ENCODE measurements around the gene KIAA1671. TPM values are rescaled to one million over a fixed set of nuclear protein-coding genes. Genes with fewer than 3 reads are reported as not detected.

The KIAA1671 gene
- polyA plus RNA-seq, 3 donors, result 4.4 to 5.5 (median 4.8) TPM

DNA sequence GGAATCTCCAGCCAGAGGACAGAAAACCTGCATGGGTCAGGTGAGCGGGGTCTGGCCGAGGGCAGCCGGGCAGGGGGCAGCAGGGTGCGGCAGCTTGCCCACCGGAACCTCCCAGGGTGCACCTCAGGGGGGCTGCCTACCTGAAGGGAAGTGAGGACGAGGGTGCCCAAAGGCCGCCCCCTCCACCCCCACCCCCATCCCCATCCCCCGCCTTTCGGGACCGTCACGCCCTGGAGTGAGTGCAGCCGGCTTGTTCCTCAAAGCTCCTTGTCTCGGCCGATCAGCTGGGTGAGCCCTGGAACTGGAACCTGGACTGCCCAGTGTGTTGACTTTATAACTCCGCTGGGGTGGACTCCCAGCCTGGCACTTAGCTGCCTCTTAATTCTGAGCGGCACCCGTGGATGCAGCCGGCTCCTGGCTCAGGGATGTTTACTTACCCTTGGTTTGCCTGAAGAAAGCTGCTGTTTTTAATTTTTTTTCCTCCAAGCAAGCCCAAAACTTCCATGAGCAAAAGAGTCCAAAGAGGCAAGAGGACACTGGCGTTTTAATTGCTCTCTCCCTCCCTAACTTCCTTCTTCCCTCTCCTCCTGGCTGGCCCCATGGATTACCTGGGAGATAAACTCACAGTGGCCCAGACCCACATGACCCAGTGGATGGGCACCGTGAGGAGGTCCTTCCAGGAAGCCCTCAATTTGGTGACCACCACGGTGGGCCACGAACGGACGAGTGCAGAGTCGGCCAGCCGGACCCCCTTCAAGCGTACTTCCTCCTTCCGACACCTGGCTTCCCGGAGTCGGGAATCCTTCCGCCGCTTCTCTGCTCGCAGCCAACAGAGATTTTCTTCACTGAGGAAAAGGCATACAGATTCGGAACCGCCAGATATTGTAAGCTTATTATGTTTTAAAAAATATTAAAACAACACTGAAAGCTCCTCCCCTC lies 159.3 kb downstream of the KIAA1671 start:
- WGBS, 3 donors, result 27 to 32% (median 27%) methylated on average over 30 to 35 of the region's 35 CpGs
- H3K27ac ChIP-seq (ENCODE audit: low read depth, low read length), result no peak overlapping the region

DNA sequence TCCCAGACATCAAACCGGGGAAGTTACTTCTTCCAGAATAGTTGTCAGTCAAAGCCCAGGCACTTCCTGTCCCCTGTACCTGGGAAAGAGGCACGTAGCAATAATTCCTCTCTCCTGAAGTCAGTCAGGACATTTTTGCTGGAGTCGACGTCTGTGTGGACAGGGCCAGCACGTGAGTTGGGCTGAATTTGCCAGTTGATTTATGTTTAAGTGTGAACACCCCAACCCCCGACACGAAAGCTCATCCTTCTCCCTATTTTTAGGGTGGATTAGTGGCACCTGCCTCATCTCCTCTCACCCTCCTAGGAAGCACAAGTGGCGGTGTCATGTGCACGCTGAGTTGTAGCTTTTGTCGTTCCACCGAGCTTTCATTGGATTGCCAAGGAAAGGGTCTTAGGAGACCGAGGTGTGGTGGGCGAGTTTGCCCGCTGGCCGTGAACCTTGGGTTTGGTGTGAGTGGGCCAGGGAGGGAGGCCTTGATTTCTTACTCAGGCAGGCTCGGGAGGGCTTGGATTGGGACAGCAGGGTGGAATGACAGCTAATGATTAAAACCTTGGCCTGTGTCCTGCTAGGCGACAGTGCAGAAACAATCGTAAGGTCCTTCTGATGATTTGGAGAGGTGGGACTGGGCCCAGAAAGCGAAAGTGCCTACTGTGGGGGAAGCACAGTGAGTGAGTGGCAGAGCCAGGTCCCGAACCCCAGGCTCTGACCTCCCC lies 160.2 kb downstream of the KIAA1671 start:
- WGBS, 3 donors, result 66 to 73% (median 66%) methylated on average over 20 of the region's 20 CpGs
- H3K27ac ChIP-seq (ENCODE audit: low read depth, low read length), result no peak overlapping the region

DNA sequence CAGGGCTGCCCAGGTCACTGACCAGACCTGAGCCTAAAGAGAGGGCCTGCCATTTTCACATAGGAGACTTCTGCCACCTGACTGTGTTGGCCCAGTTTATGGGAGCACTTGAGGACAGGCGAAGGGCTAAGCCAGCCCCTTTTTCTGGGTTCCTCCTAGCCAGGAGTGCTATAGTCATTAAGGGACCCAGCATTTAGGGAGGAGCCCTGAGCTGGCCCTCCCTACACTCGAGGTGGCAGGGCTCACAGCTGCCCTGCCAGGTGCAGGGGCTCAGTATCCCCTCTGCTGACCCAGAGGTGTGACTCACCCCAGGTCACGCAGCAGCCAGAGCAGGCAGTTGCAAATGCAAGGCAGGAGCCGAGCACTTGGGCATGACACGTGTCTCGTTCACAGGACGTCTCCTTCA lies 160.8 kb downstream of the KIAA1671 start:
- H3K27ac ChIP-seq (ENCODE audit: low read depth, low read length), result no peak overlapping the region
- WGBS, 3 donors, result 57 to 70% (median 66%) methylated on average over 7 of the region's 7 CpGs

- WGBS, 3 donors, result 74 to 78% (median 76%) methylated on average over 17 of the region's 17 CpGs
- H3K27ac ChIP-seq (ENCODE audit: low read depth, low read length), result no peak overlapping the region
Observed at GRCh38 chr22:25114369-25115362, 162.2 kb downstream of the KIAA1671 start.

DNA sequence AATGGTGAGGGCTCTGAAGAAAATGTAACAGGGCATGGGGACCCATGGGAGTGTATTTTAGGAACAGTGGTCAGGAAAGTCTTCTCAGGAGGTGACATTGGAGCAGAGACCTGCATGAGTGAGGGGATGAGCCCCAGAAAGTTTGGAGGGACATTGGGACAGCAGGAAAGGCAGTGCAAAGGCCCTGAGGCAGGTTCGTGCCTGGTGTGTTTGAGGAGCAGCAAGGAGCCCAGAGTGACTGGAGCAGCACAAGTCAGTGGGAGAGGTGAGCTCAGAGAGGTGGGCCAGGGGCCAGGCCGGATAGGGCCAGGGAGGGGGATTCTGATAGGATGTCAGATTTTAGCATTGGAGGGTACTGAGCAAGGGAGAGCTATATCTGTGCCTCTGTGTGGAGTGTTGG lies 167.1 kb downstream of the KIAA1671 start:
- 74 to 88% (median 87%) methylated on average over 2 of the region's 2 CpGs for WGBS, 3 donors
- no peak overlapping the region for H3K27ac ChIP-seq (ENCODE audit: low read depth, low read length)

DNA sequence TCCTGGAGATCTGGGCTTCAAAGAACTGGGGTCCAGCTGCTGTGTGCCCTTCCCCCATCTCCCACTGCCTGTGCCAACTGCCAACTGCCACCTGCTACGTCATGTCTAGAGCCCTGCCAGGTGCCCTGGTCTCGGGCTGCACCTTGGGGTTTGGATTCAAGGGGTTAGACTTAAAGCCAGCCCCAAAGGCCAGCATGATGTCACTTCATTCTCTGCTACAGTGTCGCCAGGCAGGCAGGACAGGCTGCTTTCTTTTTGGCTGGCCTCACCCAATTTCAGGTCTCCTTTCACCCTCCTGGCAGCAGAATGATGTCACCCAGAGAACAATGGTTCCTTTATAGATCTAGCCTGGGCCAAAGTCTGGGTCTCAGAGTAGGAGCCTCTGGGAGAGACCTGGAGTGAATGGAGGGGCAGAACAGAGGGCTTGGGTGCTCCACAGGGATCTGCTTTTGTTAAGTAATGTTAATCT lies 167.6 kb downstream of the KIAA1671 start:
- no peak overlapping the region for H3K27ac ChIP-seq (ENCODE audit: low read depth, low read length)
- WGBS, 3 donors, result 32 to 61% (median 56%) methylated on average over 3 of the region's 3 CpGs

DNA sequence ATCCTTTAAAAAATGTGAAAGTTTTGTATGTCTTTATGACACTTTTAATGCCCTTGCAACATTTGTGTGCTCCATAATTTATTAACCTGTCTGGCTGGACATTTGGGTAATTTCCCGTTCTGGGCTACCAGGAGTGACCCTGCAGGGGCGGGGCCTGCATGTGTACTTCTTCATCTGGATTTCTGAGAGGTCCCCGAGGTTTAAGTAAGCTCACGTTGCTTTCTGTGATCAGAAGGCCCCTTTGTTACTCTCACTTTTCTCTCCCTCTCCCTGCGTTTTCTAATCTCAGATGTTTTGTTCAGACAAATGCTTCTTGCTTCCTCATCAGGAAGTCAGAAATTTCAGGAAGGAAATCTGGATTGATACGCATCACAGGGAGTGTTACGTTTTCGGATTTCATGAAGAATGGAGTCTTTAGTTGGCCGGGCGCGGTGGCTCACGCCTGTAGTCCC lies 168.3 kb downstream of the KIAA1671 start:
- H3K27ac ChIP-seq (ENCODE audit: low read depth, low read length), result no peak overlapping the region
- WGBS, 3 donors, result 35 to 55% (median 37%) methylated on average over 12 of the region's 12 CpGs

DNA sequence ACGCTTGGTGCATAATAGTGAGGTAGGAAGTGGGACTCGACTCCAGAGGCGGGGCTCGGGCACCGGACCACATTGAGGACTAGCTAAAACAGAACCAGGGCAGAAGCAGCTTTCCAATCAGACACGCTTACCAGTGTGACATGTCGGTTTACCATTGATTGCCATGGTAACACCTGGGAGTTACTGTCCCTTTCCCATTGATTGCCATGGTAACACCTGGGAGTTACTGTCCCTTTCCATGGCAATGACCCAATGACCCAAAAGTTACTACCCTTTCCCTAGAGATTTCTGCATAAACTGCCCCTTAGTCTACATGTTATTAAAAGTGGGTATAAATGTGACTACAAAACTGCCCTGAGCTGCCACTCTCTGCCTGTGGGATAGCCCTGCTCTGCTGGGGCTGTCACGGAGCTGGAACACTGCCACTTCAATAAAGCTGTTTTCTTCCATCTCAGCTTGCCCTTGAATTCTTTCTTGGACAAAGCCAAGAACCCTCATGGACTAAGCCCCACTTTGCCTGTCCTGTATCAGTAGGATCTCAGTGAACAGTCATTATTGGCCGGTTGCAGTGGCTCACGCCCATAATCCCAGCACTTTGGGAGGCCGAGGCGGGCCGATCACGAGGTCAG lies 169.7 kb downstream of the KIAA1671 start:
- 89 to 94% (median 93%) methylated on average over 14 of the region's 14 CpGs for WGBS, 3 donors
- no peak overlapping the region for H3K27ac ChIP-seq (ENCODE audit: low read depth, low read length)

DNA sequence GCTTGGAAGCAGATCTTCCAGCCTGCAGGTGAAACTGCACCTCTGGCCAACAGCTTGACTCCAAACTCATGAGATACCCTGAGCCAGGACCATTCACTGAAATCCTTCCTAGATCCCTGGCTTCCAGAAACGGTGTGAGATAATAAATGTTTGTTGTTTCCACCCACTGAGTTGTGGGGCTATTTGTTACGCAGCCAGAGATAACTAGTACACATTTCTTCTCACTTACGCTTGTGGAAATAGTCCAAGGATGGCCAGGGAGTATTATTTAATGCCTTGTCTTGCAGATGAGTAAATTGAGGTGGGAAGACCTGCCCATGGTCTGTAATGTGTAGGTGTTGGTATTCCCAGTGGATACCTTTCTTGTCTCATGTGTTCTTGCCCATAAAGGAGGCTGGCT lies 171.2 kb downstream of the KIAA1671 start:
- no peak overlapping the region for H3K27ac ChIP-seq (ENCODE audit: low read depth, low read length)
- 93 to 94% (median 93%) methylated on average over 3 of the region's 3 CpGs for WGBS, 3 donors

DNA sequence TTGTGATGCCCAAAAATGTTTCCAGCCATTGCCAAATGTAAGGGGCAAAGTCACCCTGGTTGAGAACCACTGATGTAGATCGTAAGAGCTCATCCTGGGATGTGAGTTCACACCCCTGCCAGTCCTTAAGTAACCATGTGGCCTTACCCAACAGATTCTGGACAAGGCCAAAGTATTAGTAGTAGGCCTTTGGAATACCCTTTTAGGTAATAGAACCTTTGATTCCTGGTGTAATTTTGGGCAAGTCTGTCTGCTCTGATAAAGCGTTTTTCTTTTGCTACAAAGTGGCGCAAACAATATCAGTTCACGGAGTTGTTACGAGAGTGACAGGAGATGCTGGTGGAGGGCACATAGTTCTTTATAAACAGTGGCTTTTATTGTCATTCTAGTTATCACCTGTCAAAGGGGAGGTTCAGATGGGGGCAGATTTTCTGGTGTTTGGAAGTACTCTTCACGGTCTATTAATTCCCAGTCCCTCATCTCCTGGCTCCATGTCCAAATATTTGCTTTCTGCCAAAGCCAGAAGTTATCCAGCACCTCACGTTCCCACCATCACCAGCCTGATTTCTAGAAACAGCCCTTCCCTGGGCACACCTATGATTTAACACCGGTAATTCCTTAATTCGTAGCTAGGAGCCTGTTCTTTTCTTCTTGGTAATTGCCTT lies 173.3 kb downstream of the KIAA1671 start:
- no peak overlapping the region for H3K27ac ChIP-seq (ENCODE audit: low read depth, low read length)
- 59 to 87% (median 81%) methylated on average over 9 of the region's 9 CpGs for WGBS, 3 donors

- H3K27ac ChIP-seq (ENCODE audit: low read depth, low read length), result no peak overlapping the region
- 86 to 90% (median 88%) methylated on average over 1 of the region's 1 CpG for WGBS, 3 donors
Observed at GRCh38 chr22:25126510-25126909, 174.0 kb downstream of the KIAA1671 start.

DNA sequence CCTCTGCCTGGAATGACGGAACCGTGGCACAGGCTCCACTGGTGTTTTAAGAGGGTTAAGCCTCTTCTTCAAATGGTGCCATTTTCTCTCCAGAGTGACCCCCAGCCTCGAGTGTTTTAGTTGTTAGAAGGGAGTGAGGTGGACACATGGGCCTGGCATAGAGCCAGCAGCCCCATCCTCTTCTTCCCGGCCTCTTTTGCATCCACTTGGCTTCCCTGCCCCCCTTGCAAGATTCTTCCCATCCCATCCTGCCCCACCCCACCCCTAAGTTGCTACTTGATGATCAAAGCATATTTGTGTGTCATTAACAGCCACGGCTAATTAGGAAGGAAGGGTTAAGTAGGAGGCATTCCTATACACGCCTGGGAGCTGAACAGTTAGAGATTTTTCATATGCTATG lies 174.8 kb downstream of the KIAA1671 start:
- 52 to 71% (median 55%) methylated on average over 6 of the region's 6 CpGs for WGBS, 3 donors
- no peak overlapping the region for H3K27ac ChIP-seq (ENCODE audit: low read depth, low read length)

DNA sequence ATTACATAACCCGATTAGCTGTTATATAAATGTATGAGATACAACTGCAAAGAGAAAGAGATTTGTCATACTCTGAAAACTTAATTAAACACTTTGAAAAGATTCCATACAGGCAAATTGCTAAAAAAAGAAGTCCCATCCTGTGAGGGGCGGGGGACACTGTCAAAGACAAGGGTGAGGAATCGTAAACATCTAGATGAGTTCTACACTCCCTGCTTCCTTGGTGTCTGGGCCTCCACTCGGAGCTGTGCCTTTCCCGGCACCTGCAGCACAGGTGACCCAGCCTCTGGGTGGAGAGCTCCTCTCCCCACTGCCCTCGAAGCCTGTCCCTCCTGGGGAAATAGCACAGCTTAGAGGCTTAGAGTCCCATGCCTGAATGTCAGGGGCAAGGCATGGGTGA lies 177.9 kb downstream of the KIAA1671 start:
- no peak overlapping the region for H3K27ac ChIP-seq (ENCODE audit: low read depth, low read length)
- 75 to 85% (median 76%) methylated on average over 6 of the region's 6 CpGs for WGBS, 3 donors

DNA sequence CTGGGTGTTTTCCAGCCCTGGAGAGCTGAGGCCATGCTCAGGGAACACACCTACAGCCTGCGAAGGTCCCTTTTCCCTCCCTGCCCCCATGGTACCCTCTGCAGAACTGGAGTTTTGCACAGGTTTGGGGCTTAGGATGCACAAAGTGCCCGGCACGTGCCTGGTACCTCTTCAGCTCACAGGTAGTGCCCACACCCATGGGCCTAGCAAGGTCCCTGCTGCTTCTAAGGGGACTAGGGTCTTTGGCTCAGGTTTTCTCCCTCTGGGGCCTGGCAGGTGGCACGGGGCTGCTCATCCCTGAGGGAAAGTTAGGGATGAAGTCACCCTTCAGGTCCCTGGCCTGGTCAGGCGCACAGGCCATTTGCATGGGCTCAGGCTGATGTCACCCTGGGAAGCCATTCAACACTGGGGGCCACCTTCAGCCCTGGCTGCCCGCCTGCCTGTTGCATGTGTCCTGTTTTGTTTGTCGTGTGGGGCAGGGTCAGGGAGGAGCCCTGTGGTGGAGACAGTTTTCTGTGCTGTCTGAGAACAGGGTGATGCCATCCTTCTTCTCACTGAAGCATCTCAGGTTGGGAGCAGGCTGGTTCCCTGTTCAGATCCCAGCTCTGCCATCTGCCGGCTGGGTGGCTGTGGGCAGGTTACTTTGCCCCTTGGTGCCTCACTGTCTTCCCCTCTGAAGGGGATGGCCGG lies 178.8 kb downstream of the KIAA1671 start:
- WGBS, 3 donors, result 73 to 86% (median 85%) methylated on average over 9 of the region's 9 CpGs

DNA sequence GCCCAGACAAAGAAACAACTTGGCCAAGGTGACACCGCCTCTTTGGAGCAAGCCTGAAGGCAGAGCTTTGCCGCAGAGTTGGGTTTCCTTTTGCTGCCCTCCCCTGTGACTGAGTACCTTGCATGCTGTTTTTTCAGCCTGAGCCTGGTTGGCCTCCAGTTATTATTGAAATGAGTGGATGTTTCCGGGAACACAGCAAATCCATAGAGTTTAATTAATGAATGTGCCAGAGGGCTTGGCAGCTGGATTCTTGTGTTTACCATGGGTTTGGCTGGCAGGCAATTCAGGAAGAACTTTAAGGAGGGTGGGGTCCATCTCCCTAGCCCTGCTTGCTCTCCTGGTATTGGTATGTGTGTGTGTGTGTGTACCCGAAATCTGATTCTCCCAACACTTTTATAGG lies 181.5 kb downstream of the KIAA1671 start:
- WGBS, 3 donors, result 49 to 64% (median 60%) methylated on average over 4 of the region's 4 CpGs
- H3K27ac ChIP-seq (ENCODE audit: low read depth, low read length), result no peak overlapping the region

More for the DNA sequence above, 178.8 kb downstream of the KIAA1671 start:
- H3K27ac ChIP-seq (ENCODE audit: low read depth, low read length), result no peak overlapping the region

DNA sequence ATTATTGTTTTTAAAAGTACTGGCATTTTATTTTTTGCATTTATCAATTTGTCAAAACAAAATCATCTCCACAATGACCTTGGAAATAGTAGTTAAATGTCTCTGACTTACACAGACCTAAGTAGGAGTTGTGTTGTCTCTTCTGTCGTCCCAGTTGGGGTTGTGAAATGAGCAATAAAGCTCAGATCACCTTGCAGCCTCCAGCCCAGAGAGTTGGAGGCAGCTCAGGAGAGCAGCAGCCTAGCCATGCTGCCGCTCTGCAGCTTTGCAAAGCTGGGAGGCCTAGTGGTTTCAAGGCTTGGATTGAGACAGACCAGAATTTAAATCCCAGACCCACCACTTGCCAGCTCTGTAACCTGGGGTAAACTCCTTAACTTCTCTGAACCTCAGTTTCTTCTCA lies 181.9 kb downstream of the KIAA1671 start:
- WGBS, 3 donors, result 66 to 75% (median 67%) methylated on average over 2 of the region's 2 CpGs
- H3K27ac ChIP-seq (ENCODE audit: low read depth, low read length), result no peak overlapping the region
